Fibroblast of peridontal ligament (primary cell): Measurements from ENCODE around the gene CCNO.

Source experiments
- DNase-seq: peaks from one replicate; pipeline ENCODE4 v3.0.0-alpha.2; 2010; ENCODE audit errors: extremely low read depth

CCNO gene, protein sequence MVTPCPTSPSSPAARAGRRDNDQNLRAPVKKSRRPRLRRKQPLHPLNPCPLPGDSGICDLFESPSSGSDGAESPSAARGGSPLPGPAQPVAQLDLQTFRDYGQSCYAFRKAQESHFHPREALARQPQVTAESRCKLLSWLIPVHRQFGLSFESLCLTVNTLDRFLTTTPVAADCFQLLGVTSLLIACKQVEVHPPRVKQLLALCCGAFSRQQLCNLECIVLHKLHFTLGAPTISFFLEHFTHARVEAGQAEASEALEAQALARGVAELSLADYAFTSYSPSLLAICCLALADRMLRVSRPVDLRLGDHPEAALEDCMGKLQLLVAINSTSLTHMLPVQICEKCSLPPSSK

DNA sequence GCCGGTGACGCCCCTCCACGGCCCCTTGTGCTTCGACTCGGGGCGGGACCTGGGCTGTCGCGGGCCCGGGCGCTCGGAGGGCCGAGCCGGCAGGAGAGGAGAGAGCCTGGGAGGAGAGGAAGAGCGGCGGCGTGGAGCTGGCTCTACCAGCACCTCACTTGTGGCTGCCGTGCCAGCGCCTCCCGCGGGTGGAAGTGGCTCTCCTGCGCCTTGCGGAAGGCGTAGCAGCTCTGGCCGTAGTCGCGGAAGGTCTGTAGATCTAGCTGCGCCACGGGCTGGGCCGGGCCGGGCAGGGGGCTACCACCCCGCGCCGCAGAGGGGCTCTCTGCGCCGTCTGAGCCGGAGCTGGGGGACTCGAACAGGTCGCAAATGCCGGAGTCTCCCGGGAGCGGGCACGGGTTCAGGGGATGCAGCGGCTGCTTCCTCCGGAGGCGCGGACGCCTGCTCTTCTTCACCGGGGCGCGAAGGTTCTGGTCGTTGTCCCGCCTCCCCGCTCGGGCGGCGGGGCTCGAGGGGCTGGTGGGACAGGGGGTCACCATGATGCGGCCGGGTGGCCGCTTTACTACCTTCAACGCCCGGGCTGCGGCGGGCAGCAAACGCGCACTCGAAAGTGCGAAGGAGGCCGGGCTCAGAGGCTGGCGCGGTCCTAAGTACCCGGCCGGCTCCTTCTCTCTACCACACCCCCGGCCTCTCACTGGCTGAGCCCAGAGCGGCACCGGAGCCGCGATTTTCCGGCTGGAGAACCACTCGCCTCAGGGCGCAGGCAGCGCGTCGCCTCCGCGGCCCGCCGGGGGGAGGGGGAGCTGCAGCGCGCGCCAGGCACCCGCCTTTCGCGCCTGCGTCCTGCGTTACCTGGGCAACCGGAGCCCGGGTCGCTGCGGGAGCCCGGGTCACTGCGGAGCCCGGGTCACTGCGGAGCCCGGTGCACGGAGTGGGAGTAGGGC is at the start of gene CCNO:
Gene CCNO, minus strand, starts transcription at position 624 of the 944 bp plus-strand sequence. Its CDS starts 85 bp downstream, at position 539.
- peak; percentile 42 for DNase-seq

DNA sequence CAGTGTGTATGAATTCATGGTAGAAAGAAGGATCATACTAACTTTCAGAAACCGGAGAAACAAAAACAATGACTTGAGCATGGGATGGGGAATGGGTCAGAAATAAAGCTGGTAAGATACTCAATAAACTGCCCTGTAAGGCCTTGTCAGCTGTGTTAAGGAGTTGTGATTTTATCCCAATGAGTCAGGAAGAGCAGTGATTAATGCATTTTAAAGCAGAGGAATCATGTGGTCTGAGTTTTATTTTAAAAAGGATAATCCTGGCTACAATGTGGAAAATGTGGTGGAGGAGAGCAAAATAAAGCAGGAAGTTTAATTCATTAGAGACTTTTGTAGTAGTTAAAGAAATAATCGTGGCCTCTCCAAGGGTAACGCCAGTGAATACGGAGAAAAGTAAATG is 45.4 kb upstream of the CCNO start:
- peak; percentile 63 for DNase-seq

DNA sequence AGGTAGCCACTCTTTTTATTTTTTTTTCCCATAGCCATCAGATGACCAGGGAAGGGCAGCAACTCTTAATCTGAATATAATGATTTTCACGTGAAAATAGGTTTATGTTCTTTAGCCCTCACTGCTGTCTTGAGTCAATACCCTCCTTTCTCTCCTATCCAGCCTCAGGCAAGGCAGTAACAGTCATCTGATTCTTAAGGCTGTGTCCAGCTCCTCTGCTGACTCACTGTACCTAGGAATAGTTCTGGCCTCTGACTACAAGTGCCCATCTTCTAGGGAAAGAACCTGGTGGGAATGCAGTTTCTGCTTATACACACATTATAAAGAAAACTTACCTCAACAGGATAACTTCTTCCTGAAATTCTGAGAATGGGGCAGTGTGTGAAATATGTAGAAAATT is 43.4 kb upstream of the CCNO start:
- DNase-seq, result peak; percentile 2

DNA sequence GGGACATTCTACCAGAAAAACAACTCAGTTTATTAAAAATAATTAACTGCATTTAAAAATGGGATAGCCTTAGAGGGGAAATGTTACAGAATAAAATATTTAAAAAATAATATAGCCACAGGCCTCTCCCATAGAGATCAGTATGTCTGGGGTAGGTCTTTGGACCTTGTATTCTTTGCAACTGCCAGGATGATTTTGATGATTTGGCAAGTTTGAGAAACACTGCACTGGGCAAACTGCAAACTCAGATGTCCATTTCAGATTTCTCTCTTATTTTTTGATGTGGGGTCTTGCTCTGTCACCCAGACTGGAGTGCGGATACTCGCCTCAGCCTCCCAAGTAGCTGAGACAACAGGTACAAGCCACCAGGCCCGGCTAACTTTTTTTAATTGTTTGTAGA is 24.9 kb upstream of the CCNO start:
- no peak for DNase-seq

DNA sequence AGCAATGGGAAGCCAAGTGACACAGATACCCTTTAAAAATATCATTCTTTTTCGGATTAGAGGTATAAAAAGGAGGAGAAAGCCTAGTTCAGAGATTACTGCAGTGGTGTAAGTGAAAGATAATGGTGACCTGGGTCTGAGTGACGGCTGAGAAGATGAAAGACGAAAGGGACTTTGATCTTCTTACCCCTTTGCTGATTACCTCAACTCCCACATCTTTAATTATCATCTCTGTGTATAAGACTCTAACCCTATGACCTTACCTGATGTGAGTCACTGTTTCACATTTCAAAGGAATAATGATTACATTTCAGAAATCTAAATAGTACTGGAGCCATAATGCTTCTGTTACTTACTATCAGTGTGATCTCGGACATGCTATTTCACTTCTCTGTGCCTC is 21.4 kb upstream of the CCNO start:
- DNase-seq, result no peak

DNA sequence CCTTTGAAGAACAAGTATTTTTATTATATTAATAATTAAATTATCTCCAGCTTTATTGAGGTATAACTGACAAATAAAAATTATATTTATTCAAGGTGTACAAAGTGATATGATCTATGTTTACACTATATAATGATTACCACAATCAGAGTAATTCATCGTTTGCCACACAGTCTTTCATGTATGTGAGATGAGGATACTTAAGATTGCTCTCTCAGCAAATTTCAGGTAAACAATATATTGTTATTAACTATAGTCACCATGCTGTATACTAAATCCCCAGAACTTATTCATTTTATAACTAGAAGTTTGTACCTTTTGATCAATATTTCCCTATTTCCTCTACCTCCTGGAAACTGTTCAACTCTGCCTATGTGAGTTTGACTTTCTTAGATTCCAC is 16.7 kb upstream of the CCNO start:
- DNase-seq, result no peak

DNA sequence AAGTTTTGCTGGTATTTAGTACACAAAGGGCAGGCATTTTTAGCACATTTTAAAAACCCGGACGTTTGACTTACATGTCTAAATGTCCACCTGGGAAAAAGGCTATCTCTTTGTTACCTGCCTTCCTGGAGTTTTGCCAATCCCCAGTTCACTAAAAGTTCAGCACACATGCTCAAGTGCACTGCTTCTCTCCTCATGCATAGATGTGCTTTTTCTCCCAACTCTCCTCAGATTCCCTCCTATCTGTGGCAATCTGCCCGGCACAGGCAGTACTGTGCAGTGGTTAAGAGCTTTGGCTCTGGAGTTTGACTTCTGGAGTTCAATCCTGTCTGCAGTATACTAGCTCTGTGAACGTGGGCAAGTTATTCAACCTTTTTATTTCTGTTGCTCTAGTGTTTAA is 8.3 kb upstream of the CCNO start:
- DNase-seq, result no peak

DNA sequence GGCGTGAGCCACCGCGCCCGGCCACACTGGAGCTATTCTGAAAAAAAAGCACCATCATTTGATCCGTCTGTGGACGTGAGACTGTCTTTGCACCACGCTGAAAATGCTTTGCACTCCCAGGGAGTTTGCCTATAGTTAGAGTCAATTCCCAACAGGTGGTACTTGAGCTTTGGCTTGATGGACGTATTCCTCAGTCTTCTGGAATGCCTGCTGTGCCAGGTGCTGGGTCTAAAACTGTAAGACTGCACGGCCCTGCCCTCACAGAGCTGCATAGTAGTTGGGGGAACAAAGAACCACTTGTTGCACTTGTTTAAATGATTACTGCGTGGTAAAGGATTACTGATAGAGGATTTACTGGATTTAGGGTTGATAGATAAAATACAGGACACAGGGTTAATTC is 3.4 kb upstream of the CCNO start:
- DNase-seq, result no peak

DNA sequence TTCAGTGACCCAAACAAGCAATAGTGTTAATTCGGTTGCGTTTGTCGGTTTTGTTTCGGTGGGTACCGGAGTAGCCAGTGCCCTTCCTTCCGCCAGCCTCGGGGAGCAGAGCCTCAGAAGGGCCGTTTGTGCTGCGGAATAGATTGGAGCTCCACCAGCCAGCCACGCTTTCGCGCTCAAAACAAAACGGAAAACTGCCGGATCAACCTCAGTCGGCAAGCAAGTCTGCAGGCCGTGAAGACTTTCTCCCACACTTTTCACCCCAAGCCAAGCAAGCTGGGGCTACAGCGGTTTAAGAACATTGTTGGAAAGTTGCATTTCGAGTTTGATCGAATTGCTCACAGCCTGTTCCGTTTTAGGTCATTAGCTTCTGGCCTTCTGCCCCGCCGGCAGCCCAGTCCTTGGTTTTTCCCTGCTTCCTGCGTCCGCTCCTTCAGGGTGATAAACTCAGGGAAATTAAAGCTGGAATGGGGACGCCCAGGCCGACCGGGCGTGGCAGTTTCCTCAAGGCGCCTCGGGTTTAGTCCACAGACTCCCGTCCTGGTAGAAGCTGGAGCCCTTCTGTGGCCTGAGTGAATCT is 803 bp upstream of the CCNO start:
- peak; percentile 22 for DNase-seq

DNA sequence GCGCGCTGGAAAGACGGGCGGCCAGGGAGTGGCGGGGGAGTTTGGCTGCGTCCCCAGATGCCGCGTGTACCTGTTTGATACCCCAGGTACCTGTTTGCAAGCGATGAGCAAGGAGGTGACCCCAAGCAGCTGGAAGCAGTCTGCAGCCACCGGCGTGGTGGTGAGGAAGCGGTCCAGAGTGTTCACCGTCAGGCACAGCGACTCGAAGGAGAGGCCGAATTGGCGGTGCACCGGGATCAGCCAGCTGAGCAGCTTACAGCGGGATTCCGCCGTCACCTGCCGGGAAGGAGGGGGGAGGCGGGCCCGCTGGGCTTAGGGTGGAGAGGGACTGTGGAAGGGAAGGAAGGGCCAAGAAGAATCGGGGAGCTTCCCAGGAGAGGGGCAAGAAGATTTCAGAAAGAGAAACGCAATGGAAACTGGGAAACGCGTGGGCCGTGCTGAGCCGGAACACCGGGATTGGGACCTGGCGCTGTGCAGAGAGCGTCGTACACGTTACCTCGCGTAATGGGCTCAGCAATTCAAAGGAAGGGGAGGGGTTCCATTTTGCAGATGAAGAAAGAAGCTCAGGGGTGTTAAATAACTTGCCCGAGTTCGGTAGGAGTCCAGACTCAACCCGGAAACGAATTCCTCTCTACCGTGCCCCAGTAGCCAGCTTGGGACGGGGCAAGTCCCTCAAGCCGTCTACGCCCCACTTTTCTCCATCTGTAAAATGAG is 980 bp downstream of the CCNO start:
- peak; percentile 8 for DNase-seq

DNA sequence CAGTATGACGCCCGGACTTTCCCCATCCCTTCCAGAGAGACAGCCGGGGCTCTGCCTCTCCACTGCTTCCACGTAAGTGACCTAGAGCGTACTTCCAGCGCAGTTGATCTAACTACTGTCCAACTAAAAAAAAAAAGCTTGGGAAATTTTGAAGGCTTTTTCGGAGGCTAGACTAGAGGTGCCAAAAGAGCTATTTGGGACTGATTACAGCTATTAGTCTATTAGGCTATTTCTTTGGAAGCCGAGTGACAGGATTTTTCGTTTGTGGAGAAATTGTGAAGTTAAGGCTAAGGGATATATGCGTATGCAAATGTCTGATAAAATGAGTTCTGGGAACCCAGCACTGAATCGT is 1.5 kb downstream of the CCNO start:
- DNase-seq, result peak; percentile 44

DNA sequence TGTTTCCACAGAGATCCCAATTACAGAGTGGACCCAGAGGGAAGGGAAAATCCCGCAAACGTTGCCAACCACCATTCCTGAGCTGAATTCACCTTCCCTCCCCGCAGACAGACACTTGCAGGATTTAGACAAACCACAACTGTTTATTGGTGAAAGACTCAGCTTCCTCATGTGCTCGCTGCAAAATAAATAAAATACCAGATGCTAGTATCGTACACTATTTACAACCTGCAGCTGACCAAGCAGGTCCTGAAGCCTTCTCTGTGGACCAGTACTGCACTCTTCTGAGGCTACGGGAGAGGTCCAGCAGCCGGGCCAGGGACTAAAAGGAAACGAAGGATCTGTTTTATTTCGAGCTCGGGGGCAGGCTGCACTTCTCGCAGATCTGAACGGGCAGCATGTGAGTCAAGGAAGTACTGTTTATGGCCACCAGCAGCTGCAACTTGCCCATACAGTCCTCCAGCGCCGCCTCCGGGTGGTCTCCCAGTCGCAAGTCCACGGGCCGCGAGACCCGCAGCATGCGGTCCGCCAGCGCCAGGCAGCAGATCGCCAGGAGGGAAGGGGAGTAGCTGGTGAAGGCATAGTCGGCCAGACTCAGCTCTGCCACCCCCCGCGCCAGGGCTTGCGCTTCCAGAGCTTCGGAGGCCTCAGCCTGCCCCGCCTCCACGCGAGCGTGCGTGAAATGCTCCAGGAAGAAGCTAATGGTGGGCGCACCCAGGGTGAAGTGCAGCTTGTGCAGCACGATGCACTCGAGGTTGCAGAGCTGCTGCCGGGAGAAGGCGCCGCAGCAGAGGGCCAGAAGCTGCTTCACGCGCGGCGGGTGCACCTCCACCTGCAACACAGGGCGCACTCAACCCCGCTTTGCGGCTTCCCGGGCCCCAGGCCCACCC is 2.1 kb downstream of the CCNO start:
- DNase-seq, result peak; percentile 9

DNA sequence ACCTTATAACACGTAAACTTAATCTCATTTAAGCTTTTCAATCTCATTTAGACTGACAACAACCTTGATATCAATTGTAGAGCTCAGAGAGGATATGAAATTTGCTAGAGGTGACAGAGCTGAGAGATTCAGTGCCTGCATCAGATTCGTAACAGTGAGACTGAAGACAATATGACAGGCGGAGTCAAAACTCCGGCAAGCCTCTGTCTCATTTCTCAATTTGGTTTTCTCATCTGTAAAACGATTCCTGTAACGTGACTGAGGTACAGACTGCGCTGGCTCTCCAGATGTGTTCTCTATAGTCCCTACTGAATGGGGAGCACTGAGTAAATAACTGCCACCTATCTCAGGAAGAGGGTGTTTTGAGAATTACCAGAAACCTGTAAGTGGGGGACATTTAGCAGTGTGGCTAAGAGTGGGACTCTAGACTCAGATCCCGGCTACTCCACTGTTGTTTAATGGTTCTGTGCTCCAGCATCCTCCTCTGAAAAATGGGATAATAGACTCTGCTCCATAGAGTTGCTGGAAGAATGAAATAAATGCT is 3.2 kb downstream of the CCNO start:
- DNase-seq, result no peak

DNA sequence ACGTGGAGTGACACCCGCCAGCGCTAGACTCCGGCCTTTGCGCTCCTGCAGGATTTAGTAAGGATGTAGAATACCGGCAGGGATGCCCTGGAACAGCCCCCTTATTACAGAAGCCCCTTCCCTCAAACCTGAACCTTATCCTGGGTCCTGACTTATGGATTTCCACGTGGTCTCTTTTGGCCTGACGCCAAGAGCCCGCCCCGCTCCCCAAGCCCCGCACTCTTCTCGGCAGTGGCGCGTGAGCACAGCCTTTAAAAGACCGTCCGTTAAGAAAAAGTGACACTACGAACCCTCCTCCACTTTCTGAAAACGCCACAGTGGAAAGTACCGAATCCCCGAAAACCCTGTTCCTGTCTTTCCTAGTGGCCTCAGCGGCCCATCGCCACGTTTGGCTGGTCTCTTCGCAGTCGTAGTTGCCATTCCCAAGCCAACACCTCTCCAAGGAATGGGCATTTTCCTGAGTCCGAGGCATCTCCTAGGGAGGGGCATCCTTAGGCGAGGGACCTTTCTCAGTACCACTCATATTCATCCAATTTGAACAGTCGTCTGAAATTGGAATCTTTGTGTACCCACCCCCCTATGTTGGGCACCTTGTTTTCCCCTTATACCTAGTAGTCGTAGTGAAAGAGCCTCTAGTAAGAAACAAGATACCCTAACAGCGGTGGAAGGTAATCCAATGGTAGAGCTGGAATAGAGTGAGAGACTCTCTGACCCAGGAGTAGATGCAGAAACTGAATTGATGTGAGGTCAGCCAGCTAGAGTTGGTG is 5.6 kb downstream of the CCNO start:
- no peak for DNase-seq

DNA sequence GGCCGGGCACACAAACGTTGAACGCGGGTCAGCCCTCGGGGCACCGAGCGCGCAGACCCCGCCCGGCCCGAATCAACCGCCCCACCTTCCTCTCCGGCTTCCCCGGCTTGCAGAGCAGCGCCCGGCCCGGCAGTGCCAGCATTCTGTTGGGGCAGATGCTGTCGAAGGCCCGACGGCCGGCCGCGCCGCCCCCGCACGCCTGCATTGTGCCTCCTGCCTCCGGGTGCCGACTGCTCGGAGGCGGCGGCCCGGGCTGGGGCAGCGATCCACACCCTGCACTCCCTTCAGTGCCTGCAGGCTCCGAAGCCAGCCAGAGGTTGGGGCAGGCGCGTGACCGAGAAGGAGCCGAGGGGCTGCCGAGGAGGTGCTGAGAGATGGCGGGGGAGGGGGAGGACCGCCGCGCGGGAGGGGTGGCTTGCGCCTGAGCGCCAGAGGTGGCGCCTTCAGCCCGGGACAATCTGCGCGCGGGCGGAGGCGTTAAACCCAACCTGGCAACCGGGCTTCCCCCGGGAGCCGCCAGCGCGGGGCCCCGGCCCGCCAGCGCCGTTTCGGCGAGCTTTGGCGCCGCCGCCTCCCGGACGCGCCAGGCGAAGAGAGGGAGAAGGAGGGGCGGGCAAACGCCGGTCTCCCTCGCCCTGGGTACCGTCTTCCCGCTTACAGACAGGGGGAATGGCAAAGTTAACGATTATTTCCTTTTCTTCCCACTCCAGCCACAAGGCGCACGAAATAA is 6.3 kb downstream of the CCNO start, which contains the start of gene MCIDAS:
Gene MCIDAS, minus strand, starts transcription at position 382 of the 730 bp plus-strand sequence. Its CDS starts 177 bp downstream, at position 205.
- no peak for DNase-seq

DNA sequence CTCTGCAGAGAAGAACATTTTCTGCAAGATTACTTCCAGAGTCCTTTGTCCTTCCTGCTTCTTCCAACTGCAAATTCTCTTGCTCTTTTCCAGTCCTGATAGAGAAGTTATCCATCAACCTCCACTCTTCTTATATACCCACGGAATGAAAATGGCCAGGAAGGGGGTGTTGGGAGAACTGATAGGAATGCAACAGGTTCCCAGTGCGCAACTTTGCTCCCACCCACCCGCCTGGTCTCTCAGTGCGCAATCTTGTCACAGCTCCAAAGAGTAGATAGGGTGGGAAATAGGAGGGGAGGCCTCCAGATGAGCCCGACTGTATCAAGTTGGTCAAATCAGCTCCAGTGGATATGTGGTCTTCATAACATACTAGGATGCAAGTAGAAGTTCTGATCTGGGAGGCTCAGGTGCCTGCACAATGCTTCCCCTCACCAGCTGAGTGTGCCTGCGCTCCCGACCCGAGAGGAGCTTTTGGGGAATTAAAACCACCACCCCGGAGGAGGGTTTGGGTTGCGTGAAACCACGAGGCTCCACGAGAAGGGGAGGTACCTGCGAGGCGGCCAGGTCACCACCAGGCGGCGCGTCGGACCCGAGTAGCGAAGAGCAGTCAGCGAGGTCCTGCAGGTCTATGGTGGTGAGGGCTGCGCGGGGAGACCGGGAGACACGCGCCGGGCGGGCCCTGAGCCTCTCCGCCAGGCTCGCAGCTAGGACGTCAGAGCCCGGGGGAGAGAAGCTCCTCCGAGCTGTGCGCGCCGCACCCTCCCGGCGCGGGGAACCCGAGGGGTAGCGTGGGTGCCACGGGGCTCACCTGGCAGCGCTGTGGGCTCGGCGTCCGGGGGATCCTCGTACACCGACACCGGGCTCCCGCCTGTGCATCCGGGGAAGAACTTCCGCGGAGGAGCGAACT is 7.1 kb downstream of the CCNO start:
- no peak for DNase-seq

DNA sequence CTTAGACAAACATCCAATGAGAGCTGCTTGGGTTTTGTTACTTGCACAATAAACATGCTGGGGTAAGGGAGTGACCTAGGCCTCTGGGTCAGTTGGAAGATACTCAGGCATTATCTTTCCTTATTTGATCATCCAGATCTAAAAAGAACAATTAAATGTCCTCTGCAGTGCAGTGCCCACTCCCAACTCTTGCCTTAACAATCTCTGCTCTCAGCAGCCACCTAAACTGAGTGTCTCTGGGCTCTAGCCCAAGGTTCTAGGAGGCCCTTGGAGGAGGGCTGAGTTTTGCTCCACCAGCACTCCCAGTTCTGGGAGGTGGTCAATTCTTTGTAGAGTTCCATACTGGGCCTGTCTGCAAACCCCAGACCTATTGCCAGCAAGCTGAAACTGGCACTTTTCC is 8.1 kb downstream of the CCNO start:
- DNase-seq, result no peak

DNA sequence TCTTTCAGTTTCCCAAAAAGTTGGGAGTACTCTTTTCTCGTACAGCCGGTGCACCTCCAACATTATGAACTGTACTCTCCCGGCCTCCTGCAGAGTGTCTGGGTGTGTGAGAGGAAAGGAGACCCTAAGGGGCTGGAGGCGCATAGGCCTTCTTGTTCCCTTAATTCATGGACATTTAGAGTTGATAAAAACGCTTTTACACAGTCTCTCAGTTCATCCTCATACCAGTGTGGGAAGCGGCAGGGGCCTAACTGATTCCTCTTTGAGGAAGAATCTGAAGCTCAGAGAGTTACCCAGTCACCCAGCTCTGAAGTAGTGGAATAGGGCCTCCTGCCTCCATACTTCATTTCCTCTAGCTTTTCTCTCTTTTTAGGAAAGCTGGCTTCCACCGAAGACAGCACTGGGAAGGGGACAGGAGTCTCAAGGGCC is 9.6 kb downstream of the CCNO start:
- DNase-seq, result no peak
